Body of pancreas (tissue), 4 donors: ENCODE results near the gene NIPAL4.

Experiments
- POLR2A ChIP-seq, 3 donors: fragments of 450-650 bp; IDR thresholded peaks; one replicate each; pipeline ENCODE4 v1.6.1; 2016; ENCODE audit warnings: antibody characterized with exemption in 3 of 3, mild to moderate bottlenecking in 2 of 3
- TF ChIP-seq, protein P1 (sequence below), 7 experiments: fragments of 450-650 bp in 4 of 7; fragments of 200-600 bp in 3 of 7; sonication (generic) in 3 of 7; IDR thresholded peaks; one replicate each; pipeline ENCODE4 v1.5.1; 2016 to 2019; ENCODE audit warnings: antibody characterized with exemption in 7 of 7

GRCh38 chr5:157469073-157469472 is 9.1 kb downstream of the NIPAL4 start:
- TF ChIP-seq, protein P1, sequence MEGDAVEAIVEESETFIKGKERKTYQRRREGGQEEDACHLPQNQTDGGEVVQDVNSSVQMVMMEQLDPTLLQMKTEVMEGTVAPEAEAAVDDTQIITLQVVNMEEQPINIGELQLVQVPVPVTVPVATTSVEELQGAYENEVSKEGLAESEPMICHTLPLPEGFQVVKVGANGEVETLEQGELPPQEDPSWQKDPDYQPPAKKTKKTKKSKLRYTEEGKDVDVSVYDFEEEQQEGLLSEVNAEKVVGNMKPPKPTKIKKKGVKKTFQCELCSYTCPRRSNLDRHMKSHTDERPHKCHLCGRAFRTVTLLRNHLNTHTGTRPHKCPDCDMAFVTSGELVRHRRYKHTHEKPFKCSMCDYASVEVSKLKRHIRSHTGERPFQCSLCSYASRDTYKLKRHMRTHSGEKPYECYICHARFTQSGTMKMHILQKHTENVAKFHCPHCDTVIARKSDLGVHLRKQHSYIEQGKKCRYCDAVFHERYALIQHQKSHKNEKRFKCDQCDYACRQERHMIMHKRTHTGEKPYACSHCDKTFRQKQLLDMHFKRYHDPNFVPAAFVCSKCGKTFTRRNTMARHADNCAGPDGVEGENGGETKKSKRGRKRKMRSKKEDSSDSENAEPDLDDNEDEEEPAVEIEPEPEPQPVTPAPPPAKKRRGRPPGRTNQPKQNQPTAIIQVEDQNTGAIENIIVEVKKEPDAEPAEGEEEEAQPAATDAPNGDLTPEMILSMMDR (IDR thresholded peaks at IDR 0.05), result no peak
- TF ChIP-seq POLR2A (IDR thresholded peaks at IDR 0.05), result no peak
